Amygdala (tissue), 56 donors: ENCODE data around the gene SPDYE17.
"Not testable (repeated sequence)": the region's sequence is repeated elsewhere in the genome, so short reads cannot be mapped to it uniquely, and the experiment has no call there.

Source experiments
- DNase-seq, 56 donors: peaks; one replicate each; lab custom pipeline; 2025; lab: John Stamatoyannopoulos, UW

Gene SPDYE17

GRCh38 chr7:76974793-76975579 lies 57.2 kb downstream of the SPDYE17 start:
- DNase-seq = not testable (repeated sequence)

- not testable (repeated sequence) for DNase-seq
Measured at GRCh38 chr7:76974336-76974735, 57.8 kb downstream of the SPDYE17 start.

GRCh38 chr7:76972391-76972790 lies 59.8 kb downstream of the SPDYE17 start:
- DNase-seq = not testable (repeated sequence)
